Activated CD8-positive, alpha-beta T cell treated with anti-CD3 and anti-CD28 coated beads, Interleukin-2, amount 10 ng/mL, durations not matched to agents 7 days and 5 days (primary cell): ENCODE data around the gene DAG1. TPM values are rescaled to one million over a fixed set of nuclear protein-coding genes. Genes with fewer than 3 reads are reported as not detected.

Experiments used
- ATAC-seq: fragments of 150-1000 bp; cut with Tn5 transposase; one replicate; pipeline ENCODE4 v1.10.0; 2021; ENCODE audit warnings: moderate library complexity
- CTCF ChIA-PET: fragments of 350-600 bp; sonication (Branson Sonifier 250); formaldehyde crosslinking; loops from one replicate; lab custom pipeline; 2021; ENCODE audit warnings: antibody characterized with exemption; lab: Charles Lee
- POLR2A ChIA-PET: fragments of 350-600 bp; sonication (Branson Sonifier 250); formaldehyde crosslinking; loops from one replicate; lab custom pipeline; 2021; ENCODE audit warnings: antibody characterized with exemption; lab: Charles Lee
- DNase-seq: peaks from one replicate; pipeline ENCODE4 v3.0.0-alpha.2; 2020
- H3K27ac Mint-ChIP-seq: one replicate; pipeline ENCODE4 v1.8.0; 2021; ENCODE audit warnings: mild to moderate bottlenecking, mixed read lengths
- H3K27me3 Mint-ChIP-seq: one replicate; pipeline ENCODE4 v1.8.0; 2021; ENCODE audit warnings: low read depth, mixed read lengths
- H3K36me3 Mint-ChIP-seq: one replicate; pipeline ENCODE4 v1.8.0; 2021; ENCODE audit warnings: low read depth, mixed read lengths
- H3K4me1 Mint-ChIP-seq: one replicate; pipeline ENCODE4 v1.8.0; 2021; ENCODE audit warnings: low read depth, mixed read lengths
- H3K4me3 Mint-ChIP-seq: one replicate; pipeline ENCODE4 v1.8.0; 2021; ENCODE audit warnings: mild to moderate bottlenecking, mixed read lengths
- H3K9me3 Mint-ChIP-seq: one replicate; pipeline ENCODE4 v1.8.0; 2022; ENCODE audit warnings: mixed read lengths; ENCODE audit not compliant: insufficient read depth
- total RNA-seq, 2 experiments: library from RNA; stranded (reverse); gene quantifications; one replicate each; pipeline ENCODE4 v1.2.3, GENCODE V29; 2021

Gene DAG1
- total RNA-seq, 2 experiments from 2014 or later = 18.8 to 19.7 TPM

- ChIA-PET CTCF (interaction anchor here (1.5 to 2.9 kb wide), 2 partner anchors 9 to 152 kb away, joined by 5 to 10 read pairs; no protein-coding TSS in a partner anchor), POLR2A (no interaction called here)
- Mint-ChIP-seq H3K36me3 (peaks cover 22% of the 10 kb centered on the region), H3K27ac (peak overlapping the region; percentile 1), H3K9me3 (no peaks in the 10 kb centered on the region), H3K27me3 (no peaks in the 10 kb centered on the region), H3K4me1 (peaks cover 11% of the 10 kb centered on the region), H3K4me3 (no peak overlapping the region)
- no peak for ATAC-seq
- no peak for DNase-seq
These were observed 49.9 kb downstream of the DAG1 start for GRCh38 chr3:49519916-49520385.

- H3K27ac Mint-ChIP-seq = no peak overlapping the region
- no peak for ATAC-seq
These were observed 54.0 kb downstream of the DAG1 start for GRCh38 chr3:49523756-49524747.

GRCh38 chr3:49529567-49529966 is 59.5 kb downstream of the DAG1 start:
- ChIA-PET POLR2A (interaction anchor here (0.8 kb wide), 1 partner anchor 10 kb away, joined by 3 read pairs; no protein-coding TSS in a partner anchor), CTCF (interaction anchor here (1.5 to 4.5 kb wide), 2 partner anchors 9 to 10 kb away, joined by 5 to 26 read pairs; no protein-coding TSS in a partner anchor)
- H3K27ac Mint-ChIP-seq = peak overlapping the region; percentile 37
- H3K4me1 Mint-ChIP-seq = peaks cover 11% of the 10 kb centered on the region
- peak; percentile 52 for ATAC-seq
- H3K27me3 Mint-ChIP-seq = no peaks in the 10 kb centered on the region
- peaks cover 33% of the 10 kb centered on the region for H3K36me3 Mint-ChIP-seq
- H3K4me3 Mint-ChIP-seq = no peak overlapping the region
- DNase-seq = peak; percentile 25
- H3K9me3 Mint-ChIP-seq = no peaks in the 10 kb centered on the region

More at GRCh38 chr3:49523756-49524747, 54.0 kb downstream of the DAG1 start:
- DNase-seq = no peak
- Mint-ChIP-seq H3K36me3 (peaks cover 8% of the 10 kb centered on the region), H3K9me3 (no peaks in the 10 kb centered on the region), H3K4me3 (no peak overlapping the region), H3K4me1 (peaks cover 15% of the 10 kb centered on the region), H3K27me3 (no peaks in the 10 kb centered on the region)
- CTCF ChIA-PET = interaction anchor here (1.4 kb wide), 1 partner anchor 15 kb away, joined by 5 read pairs; no protein-coding TSS in a partner anchor
- POLR2A ChIA-PET = interaction anchor here (0.6 kb wide), 1 partner anchor 290 kb away, joined by 3 read pairs; the partner anchor contains the start of gene UBA7

GRCh38 chr3:49530231-49530630 is 60.2 kb downstream of the DAG1 start:
- Mint-ChIP-seq H3K4me3 (no peak overlapping the region), H3K27me3 (no peaks in the 10 kb centered on the region), H3K4me1 (peaks cover 11% of the 10 kb centered on the region), H3K36me3 (peaks cover 33% of the 10 kb centered on the region), H3K9me3 (no peaks in the 10 kb centered on the region), H3K27ac (no peak overlapping the region)
- no peak for DNase-seq
- ATAC-seq = no peak
- CTCF ChIA-PET = interaction anchor here (1.5 to 4.5 kb wide), 2 partner anchors 9 to 10 kb away, joined by 5 to 26 read pairs; no protein-coding TSS in a partner anchor
- POLR2A ChIA-PET = interaction anchor here (0.8 kb wide), 1 partner anchor 10 kb away, joined by 3 read pairs; no protein-coding TSS in a partner anchor

GRCh38 chr3:49530701-49531100 is 60.6 kb downstream of the DAG1 start:
- H3K27ac Mint-ChIP-seq = no peak overlapping the region
- peaks cover 33% of the 10 kb centered on the region for H3K36me3 Mint-ChIP-seq
- ChIA-PET POLR2A (no interaction called here), CTCF (interaction anchor here (0.9 kb wide), 1 partner anchor 9 kb away, joined by 3 read pairs; no protein-coding TSS in a partner anchor)
- H3K4me3 Mint-ChIP-seq = no peak overlapping the region
- H3K4me1 Mint-ChIP-seq = peaks cover 11% of the 10 kb centered on the region
- ATAC-seq (no peak), DNase-seq (no peak)
- no peaks in the 10 kb centered on the region for H3K27me3 Mint-ChIP-seq
- H3K9me3 Mint-ChIP-seq = no peaks in the 10 kb centered on the region

- DNase-seq (no peak), ATAC-seq (no peak)
- CTCF ChIA-PET = interaction anchor here (0.9 kb wide), 1 partner anchor 8 kb away, joined by 3 read pairs; no protein-coding TSS in a partner anchor
- H3K4me3 Mint-ChIP-seq = no peak overlapping the region
- H3K9me3 Mint-ChIP-seq = no peaks in the 10 kb centered on the region
- POLR2A ChIA-PET = no interaction called here
- peaks cover 11% of the 10 kb centered on the region for H3K4me1 Mint-ChIP-seq
- H3K27me3 Mint-ChIP-seq = no peaks in the 10 kb centered on the region
- H3K27ac Mint-ChIP-seq = no peak overlapping the region
- H3K36me3 Mint-ChIP-seq = peaks cover 33% of the 10 kb centered on the region
These were observed 61.2 kb downstream of the DAG1 start for GRCh38 chr3:49531218-49531617.

GRCh38 chr3:49531715-49532114 is 61.6 kb downstream of the DAG1 start:
- peaks cover 33% of the 10 kb centered on the region for H3K36me3 Mint-ChIP-seq
- no peak for ATAC-seq
- no peak for DNase-seq
- no peaks in the 10 kb centered on the region for H3K9me3 Mint-ChIP-seq
- ChIA-PET CTCF (interaction anchor here (0.9 kb wide), 1 partner anchor 8 kb away, joined by 3 read pairs; no protein-coding TSS in a partner anchor), POLR2A (no interaction called here)
- peak overlapping the region; percentile 25 for H3K27ac Mint-ChIP-seq
- H3K27me3 Mint-ChIP-seq = no peaks in the 10 kb centered on the region
- no peak overlapping the region for H3K4me3 Mint-ChIP-seq
- H3K4me1 Mint-ChIP-seq = peaks cover 11% of the 10 kb centered on the region

GRCh38 chr3:49533031-49533430 is 63.0 kb downstream of the DAG1 start:
- ChIA-PET CTCF (no interaction called here), POLR2A (no interaction called here)
- Mint-ChIP-seq H3K27me3 (no peaks in the 10 kb centered on the region), H3K4me3 (no peak overlapping the region), H3K36me3 (peaks cover 28% of the 10 kb centered on the region), H3K4me1 (peaks cover 7% of the 10 kb centered on the region), H3K27ac (no peak overlapping the region), H3K9me3 (no peaks in the 10 kb centered on the region)
- ATAC-seq (no peak), DNase-seq (no peak)

GRCh38 chr3:49533786-49534519 is 63.9 kb downstream of the DAG1 start:
- Mint-ChIP-seq H3K9me3 (no peaks in the 10 kb centered on the region), H3K36me3 (peaks cover 28% of the 10 kb centered on the region), H3K27me3 (no peaks in the 10 kb centered on the region), H3K4me3 (no peak overlapping the region), H3K4me1 (peaks cover 7% of the 10 kb centered on the region), H3K27ac (no peak overlapping the region)
- ATAC-seq (no peak), DNase-seq (no peak)
- POLR2A ChIA-PET = no interaction called here
- CTCF ChIA-PET = no interaction called here

- H3K27ac Mint-ChIP-seq = no peak overlapping the region
- CTCF ChIA-PET = no interaction called here
These were observed 64.7 kb downstream of the DAG1 start for GRCh38 chr3:49534581-49535441.

More at GRCh38 chr3:49534581-49535441, 64.7 kb downstream of the DAG1 start:
- H3K27me3 Mint-ChIP-seq = no peaks in the 10 kb centered on the region
- POLR2A ChIA-PET = no interaction called here
- H3K4me3 Mint-ChIP-seq = no peak overlapping the region
- peaks cover 6% of the 10 kb centered on the region for H3K4me1 Mint-ChIP-seq
- DNase-seq = no peak
- ATAC-seq = no peak
- H3K36me3 Mint-ChIP-seq = peaks cover 28% of the 10 kb centered on the region
- H3K9me3 Mint-ChIP-seq = no peaks in the 10 kb centered on the region
